ENCODE measurements around the gene FGF8. TPM values are rescaled to one million over a fixed set of nuclear protein-coding genes. Genes with fewer than 3 reads are reported as not detected.
"Not testable (repeated sequence)": the region's sequence is repeated elsewhere in the genome, so short reads cannot be mapped to it uniquely, and the experiment has no call there.

FGF8 gene
- total and polyA plus RNA-seq, 2 donors (not counting 1 experiment from before 2014, with no cell fraction given) = not detected

DNA sequence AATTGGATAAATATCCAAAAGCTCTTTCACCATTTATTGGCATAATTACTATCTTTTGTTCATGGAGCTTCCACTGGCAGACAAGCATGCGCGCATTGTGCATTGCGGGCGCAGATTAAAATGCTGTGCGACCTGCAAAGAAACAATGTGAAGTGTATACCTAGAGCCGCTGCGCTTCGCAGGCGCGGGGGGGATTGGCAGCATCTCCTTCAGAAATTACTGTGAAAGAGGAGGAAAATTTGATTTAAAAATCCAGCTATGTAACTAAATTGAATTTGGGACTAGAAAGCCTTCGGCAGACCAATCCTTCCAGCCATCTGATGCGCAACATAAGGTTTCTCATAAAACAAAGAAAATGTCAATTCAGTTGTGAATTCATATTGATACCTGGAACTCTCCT is 17.6 kb upstream of the FGF8 start:
- no peak overlapping the region for H3K4me2 ChIP-seq (ENCODE audit: extremely low read depth, insufficient read depth, low read length)
- no peaks in the 10 kb centered on the region for H4K20me1 ChIP-seq (ENCODE audit: control insufficient read depth, extremely low read depth, insufficient read depth, low read length)
- no peaks in the 10 kb centered on the region for H3K27me3 ChIP-seq (ENCODE audit: control insufficient read depth, insufficient read depth, low read length)
- H3K79me2 ChIP-seq (ENCODE audit: control insufficient read depth, insufficient read depth, low read length) = peaks cover 11% of the 10 kb centered on the region
- H3K4me3 ChIP-seq (replicated peaks in 1 of 4; ENCODE audit: control extremely low read depth in 1 of 4, insufficient read depth in 1 of 4, low read depth in 3 of 4, low read length in 4 of 4) = no peak overlapping the region
- peaks cover 16% of the 10 kb centered on the region for H3K36me3 ChIP-seq (ENCODE audit: control insufficient read depth, insufficient read depth, low read length)
- no peak overlapping the region for H2AFZ ChIP-seq (ENCODE audit: low read length)
- no peaks in the 10 kb centered on the region for H3K4me1 ChIP-seq (ENCODE audit: control insufficient read depth, extremely low read depth, insufficient read depth, low read length)
- no peak overlapping the region for H3K9ac ChIP-seq (ENCODE audit: insufficient read depth, low read length)
- no peak for TF ChIP-seq EZH2 (IDR thresholded peaks at IDR 0.05; ENCODE audit: low read length, missing control alignments)
- no peak for TF ChIP-seq CTCF (conservative IDR thresholded peaks at IDR 0.05 in 1 of 2, IDR thresholded peaks at IDR 0.05 in 1 of 2; ENCODE audit: low read depth in 1 of 2, low read length in 2 of 2)
- H3K9me3 ChIP-seq (ENCODE audit: control insufficient read depth, insufficient read depth, low read depth, low read length) = no peaks in the 10 kb centered on the region
- no peak overlapping the region for H3K27ac ChIP-seq (ENCODE audit: insufficient read depth, low read length)
- DNase-seq (ENCODE audit: low read depth in 2 of 2) = no peak

GRCh38 chr10:101789686-101790085 is 13.8 kb upstream of the FGF8 start:
- Histone ChIP-seq H2AFZ (ENCODE audit: low read length) (no peak overlapping the region), H4K20me1 (ENCODE audit: control insufficient read depth, extremely low read depth, insufficient read depth, low read length) (no peaks in the 10 kb centered on the region), H3K9ac (ENCODE audit: insufficient read depth, low read length) (no peak overlapping the region), H3K27ac (ENCODE audit: insufficient read depth, low read length) (no peak overlapping the region), H3K9me3 (ENCODE audit: control insufficient read depth, insufficient read depth, low read depth, low read length) (no peaks in the 10 kb centered on the region), H3K27me3 (ENCODE audit: control insufficient read depth, insufficient read depth, low read length) (no peaks in the 10 kb centered on the region), H3K79me2 (ENCODE audit: control insufficient read depth, insufficient read depth, low read length) (peaks cover 3% of the 10 kb centered on the region), H3K4me3 (replicated peaks in 1 of 4; ENCODE audit: control extremely low read depth in 1 of 4, insufficient read depth in 1 of 4, low read depth in 3 of 4, low read length in 4 of 4) (no peak overlapping the region), H3K36me3 (ENCODE audit: control insufficient read depth, insufficient read depth, low read length) (peaks cover 15% of the 10 kb centered on the region), H3K4me2 (ENCODE audit: extremely low read depth, insufficient read depth, low read length) (no peak overlapping the region), H3K4me1 (ENCODE audit: control insufficient read depth, extremely low read depth, insufficient read depth, low read length) (no peaks in the 10 kb centered on the region)
- TF ChIP-seq EZH2 (IDR thresholded peaks at IDR 0.05; ENCODE audit: low read length, missing control alignments) = no peak
- TF ChIP-seq CTCF (conservative IDR thresholded peaks at IDR 0.05 in 1 of 2, IDR thresholded peaks at IDR 0.05 in 1 of 2; ENCODE audit: low read depth in 1 of 2, low read length in 2 of 2) = no peak
- DNase-seq (ENCODE audit: low read depth in 2 of 2) = no peak

DNA sequence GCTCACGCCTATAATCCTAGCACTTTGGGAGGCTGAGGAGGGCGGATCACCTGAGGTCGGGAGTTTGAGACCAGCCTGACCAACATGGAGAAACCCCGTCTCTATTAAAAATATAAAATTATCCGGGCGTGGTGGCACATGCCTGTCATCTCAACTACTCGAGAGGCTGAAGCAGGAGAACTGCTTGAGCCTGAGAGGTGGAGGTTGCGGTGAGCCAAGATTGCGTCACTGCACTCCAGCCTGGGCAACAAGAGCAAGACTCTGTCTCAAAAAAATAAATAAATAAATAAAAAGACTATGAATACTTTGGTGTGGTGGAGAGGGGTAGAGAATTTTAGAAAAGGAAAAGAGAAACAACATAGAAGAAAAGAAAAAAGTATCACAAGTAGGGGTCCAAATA is 13.3 kb upstream of the FGF8 start:
- H3K9me3 ChIP-seq (ENCODE audit: control insufficient read depth, insufficient read depth, low read depth, low read length); H3K9ac ChIP-seq (ENCODE audit: insufficient read depth, low read length); H3K4me3 ChIP-seq (replicated peaks in 1 of 4; ENCODE audit: control extremely low read depth in 1 of 4, insufficient read depth in 1 of 4, low read depth in 3 of 4, low read length in 4 of 4); DNase-seq (ENCODE audit: low read depth in 2 of 2); H3K27ac ChIP-seq (ENCODE audit: insufficient read depth, low read length); H2AFZ ChIP-seq (ENCODE audit: low read length); H3K27me3 ChIP-seq (ENCODE audit: control insufficient read depth, insufficient read depth, low read length); H3K4me2 ChIP-seq (ENCODE audit: extremely low read depth, insufficient read depth, low read length); H4K20me1 ChIP-seq (ENCODE audit: control insufficient read depth, extremely low read depth, insufficient read depth, low read length); H3K79me2 ChIP-seq (ENCODE audit: control insufficient read depth, insufficient read depth, low read length); H3K4me1 ChIP-seq (ENCODE audit: control insufficient read depth, extremely low read depth, insufficient read depth, low read length): not testable (repeated sequence)
- peaks cover 13% of the 10 kb centered on the region for H3K36me3 ChIP-seq (ENCODE audit: control insufficient read depth, insufficient read depth, low read length)

Measured in fibroblast of lung (primary cell).